ENCODE measurements around the gene NDUFAF2.
"Not testable (repeated sequence)": the region's sequence is repeated elsewhere in the genome, so short reads cannot be mapped to it uniquely, and the experiment has no call there.

The NDUFAF2 gene

GRCh38 chr5:60993875-60994571, 49.0 kb downstream of the NDUFAF2 start:
- DNase-seq = no peak

GRCh38 chr5:60996368-60996767, 51.4 kb downstream of the NDUFAF2 start:
- no peak for DNase-seq

GRCh38 chr5:60997721-60998120, 52.7 kb downstream of the NDUFAF2 start:
- no peak for DNase-seq

GRCh38 chr5:61000887-61001286, 55.9 kb downstream of the NDUFAF2 start:
- DNase-seq = no peak

- DNase-seq = no peak
Measured at GRCh38 chr5:61001647-61002046, 56.6 kb downstream of the NDUFAF2 start.

GRCh38 chr5:61002611-61003355, 57.8 kb downstream of the NDUFAF2 start:
- no peak for DNase-seq

GRCh38 chr5:61004448-61004847, 59.4 kb downstream of the NDUFAF2 start:
- DNase-seq = no peak

- DNase-seq = no peak
Measured at GRCh38 chr5:61009907-61010306, 64.9 kb downstream of the NDUFAF2 start.

- DNase-seq = no peak
Measured at GRCh38 chr5:61010467-61011454, 65.8 kb downstream of the NDUFAF2 start.

- no peak for DNase-seq
Measured at GRCh38 chr5:61018062-61018461, 73.1 kb downstream of the NDUFAF2 start.

- DNase-seq = no peak
Measured at GRCh38 chr5:61019642-61020041, 74.6 kb downstream of the NDUFAF2 start.

GRCh38 chr5:61020415-61020814, 75.4 kb downstream of the NDUFAF2 start:
- DNase-seq = no peak

- DNase-seq = no peak
Measured at GRCh38 chr5:61023131-61023530, 78.1 kb downstream of the NDUFAF2 start.

GRCh38 chr5:61026004-61026403, 81.0 kb downstream of the NDUFAF2 start:
- no peak for DNase-seq

GRCh38 chr5:61028382-61028781, 83.4 kb downstream of the NDUFAF2 start:
- DNase-seq = no peak

- DNase-seq = no peak
Measured at GRCh38 chr5:61029456-61030162, 84.6 kb downstream of the NDUFAF2 start.

- DNase-seq = no peak
Measured at GRCh38 chr5:61030163-61030482, 85.1 kb downstream of the NDUFAF2 start.

- DNase-seq = not testable (repeated sequence)
Measured at GRCh38 chr5:61031301-61031700, 86.3 kb downstream of the NDUFAF2 start.

- DNase-seq = no peak
Measured at GRCh38 chr5:61044545-61044944, 99.5 kb downstream of the NDUFAF2 start.

- no peak for DNase-seq
Measured at GRCh38 chr5:61047346-61047745, 102.3 kb downstream of the NDUFAF2 start.

GRCh38 chr5:61048534-61048933, 103.5 kb downstream of the NDUFAF2 start:
- DNase-seq = no peak

- DNase-seq = no peak
Measured at GRCh38 chr5:61050292-61050691, 105.3 kb downstream of the NDUFAF2 start.

- no peak for DNase-seq
Measured at GRCh38 chr5:61051267-61051666, 106.3 kb downstream of the NDUFAF2 start.
